Aorta (tissue), 5 donors: ENCODE results near the gene RANBP6. TPM values are rescaled to one million over a fixed set of nuclear protein-coding genes. Genes with fewer than 3 reads are reported as not detected.
A peak's percentile ranks its signal among the peaks of the same experiment; 100 is the strongest.

Experiments used
- ATAC-seq: fragments of 200-7000 bp; cut with Tn5 transposase; one replicate; pipeline ENCODE4 v1.9.1; 2022; ENCODE audit warnings: moderate library complexity; ENCODE audit not compliant: low FRiP score
- DNase-seq, 2 donors: peaks; one replicate each; pipeline ENCODE4 v3.0.0-alpha.2; 2020
- H3K27ac ChIP-seq, 2 donors: one replicate each; pipeline ENCODE4 v1.5.1; 2013; ENCODE audit warnings: low read length in 2 of 2, mild to moderate bottlenecking in 2 of 2, moderate library complexity in 2 of 2, control low read depth in 1 of 2, inconsistent platforms in 1 of 2, low read depth in 1 of 2
- H3K27me3 ChIP-seq, 2 donors: one replicate each; pipeline ENCODE4 v1.6.1; 2013; ENCODE audit warnings: control low read depth in 1 of 2, low read length in 1 of 2, mild to moderate bottlenecking in 1 of 2, moderate library complexity in 1 of 2; ENCODE audit not compliant: insufficient read depth in 2 of 2, control insufficient read depth in 1 of 2
- H3K36me3 ChIP-seq, 2 donors: one replicate each; pipeline ENCODE4 v1.6.1; 2013; ENCODE audit warnings: control low read depth in 1 of 2, low read length in 1 of 2, mild to moderate bottlenecking in 1 of 2; ENCODE audit not compliant: insufficient read depth in 2 of 2, control insufficient read depth in 1 of 2
- H3K4me1 ChIP-seq, 2 donors: one replicate each; pipeline ENCODE4 v1.6.1; 2013; ENCODE audit warnings: low read length in 2 of 2, control low read depth in 1 of 2, mild to moderate bottlenecking in 1 of 2, moderate library complexity in 1 of 2; ENCODE audit not compliant: insufficient read depth in 2 of 2, control insufficient read depth in 1 of 2
- H3K4me3 ChIP-seq, 2 donors: one replicate each; pipeline ENCODE4 v1.5.1; 2013; ENCODE audit warnings: low read length in 2 of 2, control low read depth in 1 of 2, mild to moderate bottlenecking in 1 of 2
- H3K9me3 ChIP-seq: one replicate; pipeline ENCODE4 v1.6.1; 2013; ENCODE audit warnings: mild to moderate bottlenecking, low read length; ENCODE audit not compliant: control insufficient read depth
- WGBS, 2 donors: extraction: QIAGEN DNeasy Blood & Tissue Kit; methylation state at CpG; one replicate each; pipeline ENCODE4 v1.1.7; 2013; 5-methylcytosine and 5-hydroxymethylcytosine counted together
- intact Hi-C, 2 donors: fragments of 100-400 bp; cut with DNase I; formaldehyde crosslinking; loops; one replicate each; pipeline versions ENCODE4 v1.14.2 to v1.15.0; 2022
- polyA plus RNA-seq, 2 donors: library from polyadenylated mRNA; stranded (reverse); fragments of 200-250 nt; gene quantifications; one replicate each; pipeline ENCODE4 v1.2.3, GENCODE V29; 2013
- total RNA-seq, 2 donors: library from RNA; stranded (reverse); fragmentation: NEBNext Ultra II Directional; extraction: Animal tissue kit (Norgen Biotek cat#: 25700); gene quantifications; one replicate each; pipeline ENCODE4 v1.2.1, GENCODE V29; 2021
- donor health status: healthy with polysubstance abuse.
- donor health status: Bipolar disorder and iron deficiency.
- donor health status: DM: no; HTN: no; CAD: no.
- donor health status: DM: no; HTN: no; CAD: no.
- donor health status: DM: yes; HTN: yes; CAD: no.

Gene RANBP6
- total and polyA plus RNA-seq, 4 donors = 2.4 to 14.0 (median 10.8) TPM

DNA sequence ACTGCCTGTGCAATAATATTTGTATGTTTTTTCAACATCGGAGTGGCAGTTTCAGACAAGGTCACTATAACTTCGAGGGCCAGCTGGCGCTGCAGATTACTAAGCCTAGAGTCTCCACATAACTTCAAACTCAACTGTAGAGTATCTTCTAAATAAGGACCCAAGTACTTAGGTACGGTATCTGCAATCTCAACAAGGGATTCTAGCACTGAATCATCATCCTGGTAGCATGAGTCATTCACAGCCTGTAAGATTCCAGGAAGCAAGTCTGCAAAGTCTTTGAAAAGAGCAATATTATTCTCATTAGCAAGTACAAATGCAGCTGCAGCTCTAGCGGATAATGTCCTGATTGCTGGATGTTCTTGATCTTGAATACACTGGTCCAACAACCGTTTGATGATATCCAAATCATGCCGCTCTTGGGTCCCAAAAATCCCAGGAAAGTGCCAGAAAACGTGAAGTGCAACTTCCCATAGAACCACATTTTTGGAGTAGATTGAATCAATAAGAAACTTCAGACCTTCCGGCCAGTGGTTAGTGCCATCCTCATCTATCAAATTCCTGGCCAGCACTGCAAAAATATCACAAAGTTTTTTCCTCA, 654 bp downstream of the RANBP6 start:
- ATAC-seq (no peak), DNase-seq (no peak)
- WGBS, 2 donors = 31 to 32% methylated on average over 9 of the region's 9 CpGs
- peaks cover 0 to 11% of the 10 kb centered on the region in 2 donors for H3K4me1 ChIP-seq
- no peaks in the 10 kb centered on the region for H3K9me3 ChIP-seq
- peak overlapping the region; percentile 69 to 97 for H3K4me3 ChIP-seq
- H3K27me3 ChIP-seq = no peaks in the 10 kb centered on the region
- H3K27ac ChIP-seq = peak overlapping the region in 1 of 2 donors; percentile 88
- intact Hi-C loops = no loop called here
- no peaks in the 10 kb centered on the region for H3K36me3 ChIP-seq

DNA sequence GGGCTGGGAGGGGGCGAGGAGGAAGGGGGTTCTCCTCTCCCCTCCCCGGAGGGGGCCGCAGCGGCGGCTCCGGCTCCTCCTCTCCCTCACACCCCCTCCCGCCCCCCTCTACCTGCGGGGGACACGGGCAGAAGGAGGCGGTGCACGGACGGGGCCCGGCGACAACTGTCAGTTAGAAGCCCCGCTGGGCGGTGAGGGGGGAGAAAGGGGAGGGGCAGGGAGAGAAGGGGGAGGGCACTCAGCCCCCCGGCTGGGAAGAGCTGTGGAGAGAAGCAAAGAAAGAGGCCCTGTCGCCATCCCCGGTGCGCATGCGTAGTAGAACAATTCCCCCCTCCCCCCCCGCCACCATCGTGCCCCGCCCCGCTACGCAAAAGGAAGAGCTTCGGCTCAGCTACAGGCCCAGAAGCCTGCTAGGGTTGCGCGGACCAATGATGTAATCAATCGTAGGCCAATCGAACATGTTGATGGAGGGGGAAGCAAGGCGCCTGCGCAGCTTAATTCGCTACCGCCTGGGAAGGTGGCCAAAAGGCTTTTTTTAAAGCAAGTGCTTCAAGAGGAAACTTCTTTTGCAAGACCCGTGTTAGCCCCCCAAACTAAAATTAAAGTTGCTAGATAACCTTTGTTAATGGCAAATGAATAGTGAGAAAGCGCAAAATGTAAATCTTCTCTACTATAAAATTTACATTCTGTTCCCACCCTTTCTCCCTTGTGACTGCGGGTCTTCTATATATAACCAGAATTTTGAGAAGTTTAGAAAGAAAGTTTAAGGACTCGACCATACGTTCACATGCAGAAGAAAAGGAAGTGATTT, 7.0 kb downstream of the RANBP6 start:
- H3K4me3 ChIP-seq = peak overlapping the region; percentile 90 to 95
- WGBS, 2 donors = 0 to 1% methylated on average over 26 to 40 of the region's 40 CpGs
- no peaks in the 10 kb centered on the region for H3K36me3 ChIP-seq
- H3K4me1 ChIP-seq = peaks cover 0 to 2% of the 10 kb centered on the region in 2 donors
- no peaks in the 10 kb centered on the region for H3K9me3 ChIP-seq
- intact Hi-C loops = loop anchor here (5.0 to 10.0 kb wide), 3 partner anchors 54 to 749 kb away; partner anchors contain the start of genes ERMP1 (in 1 of the 2) and KDM4C (in 1 of the 2)
- ATAC-seq (peak; percentile 96), DNase-seq (peak; percentile 96 to 97)
- H3K27me3 ChIP-seq = no peaks in the 10 kb centered on the region
- H3K27ac ChIP-seq = peak overlapping the region; percentile 55 to 98

DNA sequence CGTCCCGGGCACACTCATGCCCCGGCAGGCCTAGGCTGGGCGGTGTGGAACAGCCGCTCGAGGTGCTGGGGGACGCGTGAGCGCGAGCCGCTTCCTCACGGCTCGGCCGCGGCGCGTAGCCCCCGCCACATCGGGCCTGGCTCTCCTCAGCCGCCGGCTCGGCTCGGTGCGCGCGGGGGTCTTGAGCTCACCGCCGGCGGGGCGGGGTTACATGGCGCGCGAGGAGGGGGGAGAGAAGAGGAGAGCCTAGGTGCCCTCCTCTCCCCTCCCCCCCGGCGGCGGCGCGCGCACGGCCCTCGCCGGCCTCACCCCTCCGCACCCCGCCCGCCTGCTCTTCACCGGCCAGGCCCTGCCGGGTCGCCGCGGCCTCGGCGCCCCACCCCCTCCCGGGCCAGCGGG, 7.7 kb downstream of the RANBP6 start:
- H3K9me3 ChIP-seq = no peaks in the 10 kb centered on the region
- intact Hi-C loops = loop anchor here (5.0 to 10.0 kb wide), 3 partner anchors 53 to 750 kb away; partner anchors contain the start of genes ERMP1 (in 1 of the 2) and KDM4C (in 1 of the 2)
- peak overlapping the region; percentile 55 to 98 for H3K27ac ChIP-seq
- WGBS, 2 donors = 0 to 1% methylated on average over 19 to 54 of the region's 54 CpGs
- DNase-seq = peak; percentile 88 to 94
- peak; percentile 90 for ATAC-seq
- H3K36me3 ChIP-seq = no peaks in the 10 kb centered on the region
- peak overlapping the region; percentile 90 to 95 for H3K4me3 ChIP-seq
- no peaks in the 10 kb centered on the region for H3K27me3 ChIP-seq
- H3K4me1 ChIP-seq = no peaks in the 10 kb centered on the region

DNA sequence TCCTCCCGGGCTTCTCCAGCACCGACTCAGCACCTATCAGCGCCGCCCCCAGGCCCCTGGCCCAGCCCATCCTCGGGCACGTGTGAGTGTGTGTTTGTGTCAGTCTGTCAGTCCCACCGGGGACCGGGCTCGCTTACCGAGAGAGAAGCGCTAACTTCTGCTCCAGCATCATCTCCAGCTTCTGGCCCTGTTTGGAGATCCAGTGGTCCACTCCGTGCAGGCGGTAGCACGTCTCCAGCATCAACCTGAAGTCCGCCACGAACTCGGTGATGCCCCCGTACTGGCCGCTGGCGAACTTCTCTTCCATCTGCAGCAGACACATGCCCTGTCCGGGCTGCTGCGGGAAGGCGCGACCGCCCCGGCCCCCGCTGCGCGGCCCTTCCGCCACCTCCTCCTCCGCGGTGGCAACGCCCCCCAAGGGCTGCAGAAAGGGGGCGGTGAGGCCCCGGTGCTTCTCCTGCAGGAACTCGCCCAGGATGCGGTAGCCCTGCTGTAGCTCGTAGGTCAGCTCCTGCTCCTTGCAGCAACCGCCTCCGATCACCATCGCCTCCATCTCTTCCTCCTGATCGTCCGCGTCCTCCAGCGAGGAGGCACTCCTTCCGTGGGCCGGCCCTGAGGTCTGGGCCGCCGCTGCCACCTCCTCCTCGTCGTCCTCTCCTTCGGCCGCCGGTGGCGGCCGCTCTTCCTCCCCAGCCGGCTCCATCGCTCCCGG, 8.2 kb downstream of the RANBP6 start:
- Histone ChIP-seq H3K9me3 (no peaks in the 10 kb centered on the region), H3K4me1 (no peaks in the 10 kb centered on the region), H3K27ac (peak overlapping the region; percentile 14 to 98), H3K4me3 (peak overlapping the region; percentile 90 to 95), H3K27me3 (no peaks in the 10 kb centered on the region), H3K36me3 (no peaks in the 10 kb centered on the region)
- peak; percentile 84 for ATAC-seq
- WGBS, 2 donors = 0 to 1% methylated on average over 54 to 59 of the region's 59 CpGs
- intact Hi-C loops = loop anchor here (5.0 to 10.0 kb wide), 3 partner anchors 52 to 750 kb away; partner anchors contain the start of genes ERMP1 (in 1 of the 2) and KDM4C (in 1 of the 2)
- DNase-seq = peak; percentile 92 to 95

DNA sequence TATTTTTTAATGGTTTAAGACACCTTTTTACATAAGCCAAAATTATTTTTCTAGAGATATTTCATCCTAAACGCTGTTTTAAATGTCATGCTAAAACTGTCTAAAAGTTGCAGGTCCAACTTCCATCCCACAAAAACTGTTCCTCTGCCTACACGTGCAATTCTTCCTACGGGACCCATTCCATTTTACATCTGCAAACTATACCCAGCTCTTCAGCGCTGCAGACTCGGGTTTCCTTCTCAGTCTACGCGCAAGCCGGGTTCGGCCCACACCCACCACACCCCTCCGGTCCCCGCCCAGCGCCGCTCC, 8.7 kb downstream of the RANBP6 start:
- DNase-seq (no peak), ATAC-seq (no peak)
- intact Hi-C loops = loop anchor here (5.0 to 10.0 kb wide), 3 partner anchors 52 to 751 kb away; partner anchors contain the start of genes ERMP1 (in 1 of the 2) and KDM4C (in 1 of the 2)
- H3K4me1 ChIP-seq = no peaks in the 10 kb centered on the region
- H3K9me3 ChIP-seq = no peaks in the 10 kb centered on the region
- H3K27ac ChIP-seq = peak overlapping the region in 1 of 2 donors; percentile 14
- no peaks in the 10 kb centered on the region for H3K36me3 ChIP-seq
- no peaks in the 10 kb centered on the region for H3K27me3 ChIP-seq
- WGBS, 2 donors = 1% methylated on average over 13 of the region's 13 CpGs
- peak overlapping the region; percentile 90 to 95 for H3K4me3 ChIP-seq

DNA sequence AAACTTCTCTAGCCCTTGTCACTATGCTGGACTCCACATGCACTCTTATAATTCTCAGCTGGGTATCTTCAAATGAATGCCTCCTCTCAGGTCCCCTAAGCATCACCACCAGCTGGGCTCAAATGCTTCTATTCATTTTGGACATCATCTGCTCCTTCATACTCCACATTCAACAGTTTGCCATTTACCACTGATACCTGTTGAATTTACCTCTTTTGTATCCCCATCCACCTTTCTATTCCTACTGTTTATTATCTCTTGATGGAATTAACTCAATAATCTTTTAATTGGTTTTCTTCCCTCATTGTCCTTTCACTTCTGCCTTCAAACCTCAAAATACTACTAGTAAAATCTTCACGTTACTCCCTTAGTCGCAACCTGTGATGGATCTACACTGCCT, 14.5 kb downstream of the RANBP6 start:
- H3K9me3 ChIP-seq = no peaks in the 10 kb centered on the region
- no peak overlapping the region for H3K27ac ChIP-seq
- no peaks in the 10 kb centered on the region for H3K36me3 ChIP-seq
- no peak overlapping the region for H3K4me3 ChIP-seq
- H3K4me1 ChIP-seq = peaks cover 0 to 3% of the 10 kb centered on the region in 2 donors
- H3K27me3 ChIP-seq = no peaks in the 10 kb centered on the region
- 95% methylated on average over 2 of the region's 2 CpGs for WGBS, 2 donors
- DNase-seq = no peak
- no peak for ATAC-seq
- intact Hi-C loops = loop anchor here in 1 of 2 donors (10.0 kb wide), 1 partner anchor 46 kb away; no protein-coding TSS in a partner anchor

DNA sequence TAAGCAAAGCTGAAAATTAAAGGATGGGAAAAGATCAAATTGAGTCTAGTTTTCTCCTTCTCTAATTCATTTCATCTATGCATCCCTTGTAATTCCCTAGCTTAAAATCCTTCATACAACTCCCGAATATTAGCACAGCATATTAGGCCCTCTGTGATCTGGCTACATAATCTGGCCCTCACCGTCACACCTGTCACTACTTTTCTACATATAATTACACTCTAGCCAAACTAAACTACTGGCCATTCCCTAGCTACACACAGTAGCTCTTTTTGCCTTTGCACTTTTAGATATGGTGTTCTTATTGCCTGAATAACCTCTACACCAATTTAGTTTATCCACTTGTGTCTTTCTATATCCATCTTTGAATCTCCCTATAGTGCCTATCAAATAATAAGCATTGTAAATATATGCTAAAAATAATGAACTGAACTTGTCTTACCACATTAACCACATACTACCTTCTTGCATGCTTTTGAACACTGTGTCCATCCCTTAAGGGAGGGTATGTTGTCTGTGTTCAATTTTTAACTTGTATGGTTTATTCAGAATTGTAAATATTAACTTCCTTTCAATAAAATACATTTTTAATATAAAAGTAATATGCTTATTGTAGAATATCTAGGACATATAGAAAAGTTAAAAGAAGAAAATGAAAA, 15.9 kb downstream of the RANBP6 start:
- peaks cover 0 to 3% of the 10 kb centered on the region in 2 donors for H3K4me1 ChIP-seq
- no peak for ATAC-seq

DNA sequence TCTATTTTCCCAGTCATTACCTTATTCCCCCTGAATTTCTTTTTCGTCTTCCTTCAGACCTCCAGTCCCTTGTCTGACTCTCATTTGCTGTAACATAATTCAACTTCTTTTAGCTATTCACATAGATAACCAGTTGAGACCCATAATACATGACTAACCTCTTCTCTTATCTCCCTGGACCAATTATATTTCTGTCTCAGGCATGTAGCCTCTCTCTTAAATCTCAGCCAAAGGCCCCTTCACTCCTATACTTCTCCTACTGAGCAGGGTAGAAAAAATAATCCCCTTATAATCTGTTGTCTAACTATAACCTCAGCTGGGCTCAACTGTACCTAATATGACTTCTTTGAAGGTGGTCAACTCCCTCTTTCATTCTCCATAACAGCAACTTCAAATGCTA, 20.9 kb downstream of the RANBP6 start:
- H3K27ac ChIP-seq = no peak overlapping the region
- DNase-seq (no peak), ATAC-seq (no peak)
- H3K36me3 ChIP-seq = no peaks in the 10 kb centered on the region
- no peak overlapping the region for H3K4me3 ChIP-seq
- intact Hi-C loops = no loop called here
- WGBS, 2 donors = 83 to 84% methylated on average over 1 of the region's 1 CpG
- peaks cover 0 to 3% of the 10 kb centered on the region in 2 donors for H3K4me1 ChIP-seq
- H3K27me3 ChIP-seq = no peaks in the 10 kb centered on the region
- H3K9me3 ChIP-seq = no peaks in the 10 kb centered on the region

More for the DNA sequence above, 15.9 kb downstream of the RANBP6 start:
- intact Hi-C loops = loop anchor here in 1 of 2 donors (10.0 kb wide), 1 partner anchor 45 kb away; no protein-coding TSS in a partner anchor
- no peaks in the 10 kb centered on the region for H3K9me3 ChIP-seq
- H3K4me3 ChIP-seq = no peak overlapping the region
- no peaks in the 10 kb centered on the region for H3K27me3 ChIP-seq
- H3K36me3 ChIP-seq = no peaks in the 10 kb centered on the region
- DNase-seq = no peak
- no peak overlapping the region for H3K27ac ChIP-seq
- 81 to 88% methylated on average over 2 of the region's 2 CpGs for WGBS, 2 donors
